HG03575 (cell line): ENCODE results near the gene EXOC3L4.
"Not testable (repeated sequence)": the region's sequence is repeated elsewhere in the genome, so short reads cannot be mapped to it uniquely, and the experiment has no call there.

Experiments
- ATAC-seq: cut with Tn5 transposase; IDR thresholded peaks from one replicate; pipeline ENCODE4 v1.9.1; 2021; ENCODE audit not compliant: unreplicated experiment, insufficient number of reproducible peaks, low FRiP score; ENCODE audit errors: extremely low read depth

Gene EXOC3L4

GRCh38 chr14:103094406-103095209, at the start of gene EXOC3L4:
Gene EXOC3L4, plus strand, starts transcription at chr14:103094725. Its CDS starts 5,495 bp downstream, at chr14:103100220.
- no peak for ATAC-seq

- ATAC-seq = no peak
These were observed 49.1 kb upstream of the EXOC3L4 start for GRCh38 chr14:103045371-103045869.

GRCh38 chr14:103047453-103047852, 47.1 kb upstream of the EXOC3L4 start:
- not testable (repeated sequence) for ATAC-seq

- no peak for ATAC-seq
These were observed 43.6 kb upstream of the EXOC3L4 start for GRCh38 chr14:103050935-103051334.

- no peak for ATAC-seq
These were observed 42.1 kb upstream of the EXOC3L4 start for GRCh38 chr14:103052407-103052806.

GRCh38 chr14:103055695-103056094, 38.8 kb upstream of the EXOC3L4 start:
- ATAC-seq = no peak

- no peak for ATAC-seq
These were observed 38.0 kb upstream of the EXOC3L4 start for GRCh38 chr14:103056322-103057027.

- no peak for ATAC-seq
These were observed 37.5 kb upstream of the EXOC3L4 start for GRCh38 chr14:103057028-103057371.

- ATAC-seq = no peak
These were observed 37.0 kb upstream of the EXOC3L4 start, which contains the start of gene CDC42BPB for GRCh38 chr14:103057372-103058163. Gene CDC42BPB, minus strand, starts transcription at chr14:103057549. Its CDS starts 376 bp downstream, at chr14:103057173.

- ATAC-seq = no peak
These were observed 36.1 kb upstream of the EXOC3L4 start for GRCh38 chr14:103058164-103059055.

- no peak for ATAC-seq
These were observed 35.0 kb upstream of the EXOC3L4 start for GRCh38 chr14:103059556-103059955.

GRCh38 chr14:103061482-103061976, 33.0 kb upstream of the EXOC3L4 start:
- no peak for ATAC-seq

- ATAC-seq = no peak
These were observed 30.1 kb upstream of the EXOC3L4 start for GRCh38 chr14:103064436-103064835.

- ATAC-seq = no peak
These were observed 29.5 kb upstream of the EXOC3L4 start for GRCh38 chr14:103064978-103065377.

GRCh38 chr14:103065861-103066260, 28.7 kb upstream of the EXOC3L4 start:
- ATAC-seq = no peak

- ATAC-seq = no peak
These were observed 28.1 kb upstream of the EXOC3L4 start for GRCh38 chr14:103066399-103066798.

- no peak for ATAC-seq
These were observed 27.1 kb upstream of the EXOC3L4 start for GRCh38 chr14:103067231-103067954.
